GM23338 (cell line): ENCODE results near the gene FABP6. TPM values are rescaled to one million over a fixed set of nuclear protein-coding genes. Genes with fewer than 3 reads are reported as not detected.

ENCODE experiments used
- ATAC-seq: fragments of 200-7000 bp; cut with Tn5 transposase; 3 replicates; pipeline ENCODE4 v1.9.1; 2020
- DNase-seq: peaks from one replicate; pipeline ENCODE4 v3.0.0-alpha.2; 2015; ENCODE audit warnings: low spot score
- H2AFZ ChIP-seq: fragments of 200-600 bp; sonication (generic); 2 replicates; pipeline ENCODE4 v1.8.0; 2016; ENCODE audit warnings: antibody characterized with exemption, mild to moderate bottlenecking, moderate library complexity
- H3F3A ChIP-seq: fragments of 200-600 bp; sonication (generic); replicated peaks from 2 replicates; pipeline ENCODE4 v1.8.0; 2017; ENCODE audit warnings: antibody characterized with exemption, mixed run types, low read depth
- H3K27ac ChIP-seq: fragments of 200-600 bp; sonication (generic); 2 replicates; pipeline ENCODE4 v1.6.1; 2016; ENCODE audit warnings: low read depth
- H3K27me3 ChIP-seq: fragments of 200-600 bp; sonication (generic); 2 replicates; pipeline ENCODE4 v1.8.0; 2016; ENCODE audit warnings: mild to moderate bottlenecking, mixed run types, moderate library complexity; ENCODE audit not compliant: insufficient read depth
- H3K36me3 ChIP-seq: fragments of 200-600 bp; sonication (generic); 2 replicates; pipeline ENCODE4 v1.8.0; 2016; ENCODE audit warnings: mild to moderate bottlenecking; ENCODE audit not compliant: insufficient read depth
- H3K4me1 ChIP-seq: fragments of 200-600 bp; sonication (generic); 2 replicates; pipeline ENCODE4 v1.8.0; 2016; ENCODE audit warnings: mild to moderate bottlenecking, moderate library complexity; ENCODE audit not compliant: insufficient read depth
- H3K4me2 ChIP-seq: fragments of 200-600 bp; sonication (generic); 2 replicates; pipeline ENCODE4 v1.7.1; 2017; ENCODE audit warnings: mixed run types
- H3K4me3 ChIP-seq: fragments of 200-600 bp; sonication (generic); 2 replicates; pipeline ENCODE4 v1.6.1; 2016; ENCODE audit warnings: mixed run types
- H3K79me2 ChIP-seq: fragments of 200-600 bp; sonication (generic); replicated peaks from 2 replicates; pipeline ENCODE4 v1.8.0; 2017; ENCODE audit warnings: mild to moderate bottlenecking; ENCODE audit not compliant: insufficient read depth
- H3K9me2 ChIP-seq: fragments of 200-600 bp; sonication (generic); 2 replicates; pipeline ENCODE4 v1.8.0; 2017; ENCODE audit not compliant: insufficient read depth
- H4K20me1 ChIP-seq: fragments of 200-600 bp; sonication (generic); replicated peaks from 2 replicates; pipeline ENCODE4 v1.8.0; 2017; ENCODE audit warnings: mild to moderate bottlenecking; ENCODE audit not compliant: insufficient read depth
- H3K27ac Mint-ChIP-seq: 2 replicates; pipeline ENCODE4 v1.8.0; 2020; ENCODE audit warnings: inconsistent platforms, mild to moderate bottlenecking, moderate library complexity, mixed read lengths
- H3K27me3 Mint-ChIP-seq: 3 replicates; pipeline ENCODE4 v1.8.0; 2022; ENCODE audit warnings: low read depth, mild to moderate bottlenecking, moderate library complexity, mixed read lengths, inconsistent platforms; ENCODE audit not compliant: insufficient read depth, poor library complexity
- H3K36me3 Mint-ChIP-seq: 3 replicates; pipeline ENCODE4 v1.8.0; 2021; ENCODE audit warnings: low read depth, mild to moderate bottlenecking, inconsistent platforms, moderate library complexity, mixed read lengths
- H3K4me1 Mint-ChIP-seq: 3 replicates; pipeline ENCODE4 v1.8.0; 2020; ENCODE audit warnings: mild to moderate bottlenecking, inconsistent platforms, mixed read lengths
- H3K4me3 Mint-ChIP-seq: 3 replicates; pipeline ENCODE4 v1.8.0; 2021; ENCODE audit warnings: moderate library complexity, mild to moderate bottlenecking, inconsistent platforms, mixed read lengths
- H3K9me3 Mint-ChIP-seq: 3 replicates; pipeline ENCODE4 v1.8.0; 2020; ENCODE audit warnings: moderate library complexity, mild to moderate bottlenecking, inconsistent platforms, mixed read lengths
- CREB1 ChIP-seq: fragments of 250-450 bp; sonication (Bioruptor Pico); IDR thresholded peaks from 2 replicates; pipeline ENCODE4 v1.5.0; 2020; ENCODE audit warnings: low read depth, mild to moderate bottlenecking, moderate library complexity
- CTCF ChIP-seq, 2 experiments: fragments of 200-600 bp in 1 of 2; sonication (generic) in 1 of 2; conservative IDR thresholded peaks; 2 replicates each; pipeline versions ENCODE4 v1.5.1 to v1.6.1; 2016 to 2017; ENCODE audit warnings: antibody characterized with exemption in 2 of 2, low read depth in 2 of 2, mild to moderate bottlenecking in 2 of 2, moderate library complexity in 1 of 2
- EZH2 ChIP-seq: fragments of 200-600 bp; sonication (generic); IDR thresholded peaks from one replicate; pipeline ENCODE4 v1.8.0; 2017; ENCODE audit warnings: antibody characterized with exemption, mild to moderate bottlenecking, low read depth; ENCODE audit not compliant: unreplicated experiment
- JUNB ChIP-seq: IDR thresholded peaks from one replicate; pipeline ENCODE4 v1.6.1; 2016; ENCODE audit warnings: antibody characterized with exemption; ENCODE audit not compliant: unreplicated experiment
- NANOG ChIP-seq: IDR thresholded peaks from 2 replicates; pipeline ENCODE4 v1.6.1; 2016; ENCODE audit warnings: antibody characterized with exemption, borderline replicate concordance
- REST ChIP-seq: IDR thresholded peaks from one replicate; pipeline ENCODE4 v1.6.1; 2018; ENCODE audit warnings: antibody characterized with exemption; ENCODE audit not compliant: unreplicated experiment
- STAT1 ChIP-seq: IDR thresholded peaks from one replicate; pipeline ENCODE4 v1.6.1; 2016; ENCODE audit warnings: antibody characterized with exemption; ENCODE audit not compliant: unreplicated experiment
- ZNF114 ChIP-seq: fragments of 250-450 bp; sonication (Bioruptor Pico); IDR thresholded peaks from 2 replicates; pipeline ENCODE4 v1.5.0; 2020; ENCODE audit warnings: mild to moderate bottlenecking, moderate library complexity
- ZNF331 ChIP-seq: fragments of 250-450 bp; sonication (Bioruptor Pico); IDR thresholded peaks from 2 replicates; pipeline ENCODE4 v1.5.0; 2020; ENCODE audit warnings: low read depth, mild to moderate bottlenecking, moderate library complexity
- polyA plus RNA-seq: library from polyadenylated mRNA; unstranded; fragments of >200 nt; fragmentation: Nextera tagmentation; extraction: Ambion mirVana; gene quantifications from 2 replicates; pipeline ENCODE4 v1.2.1, GENCODE V29; 2016
- total RNA-seq: library from RNA; depleted of rRNA; stranded (reverse); fragments of >200 nt; shearing (Covaris generic); gene quantifications from 2 replicates; pipeline ENCODE4 v1.2.3, GENCODE V29; 2014
- TF ChIP-seq, protein P1 (sequence below): IDR thresholded peaks from 2 replicates; pipeline ENCODE4 v1.6.1; 2016; ENCODE audit warnings: antibody characterized with exemption

The FABP6 gene
- total and polyA plus RNA-seq, 2 experiments from 2014 or later: 2.2 to 7.5 TPM

DNA sequence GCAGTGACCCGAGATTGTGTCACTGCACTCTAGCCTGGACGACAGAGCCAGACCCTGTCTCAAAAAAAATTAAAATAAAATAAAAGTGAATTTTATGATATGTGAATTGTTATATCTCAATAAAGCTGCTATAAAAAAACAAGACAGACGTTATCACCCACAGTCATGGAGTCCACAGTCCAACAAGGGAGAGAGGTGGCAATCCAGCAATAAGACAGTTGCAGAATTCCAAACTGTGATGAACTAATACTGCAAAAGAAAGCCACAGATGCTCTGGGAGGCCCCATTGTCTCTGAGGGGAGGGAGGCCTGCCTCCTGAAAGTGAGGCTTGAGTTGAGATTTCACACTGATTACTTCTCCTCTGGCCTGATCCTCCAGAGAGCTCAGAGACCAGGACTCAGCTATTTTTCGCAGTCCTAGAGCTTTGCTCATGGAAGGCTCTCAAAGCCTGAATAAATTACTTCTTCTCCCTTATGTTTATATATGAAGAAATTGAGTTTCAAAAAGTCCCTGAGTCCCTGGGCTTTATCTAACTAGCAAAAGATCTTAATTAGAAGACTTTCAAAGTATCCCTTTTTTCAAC, 55.1 kb downstream of the FABP6 start (continued):
- TF ChIP-seq REST (no peak), NANOG (no peak), CREB1 (CRISPR knock-in tag) (no peak), STAT1 (no peak), CTCF (conservative IDR thresholded peaks at IDR 0.05; ENCODE audit: low read depth in 2 of 2) (no peak), JUNB (no peak)

DNA sequence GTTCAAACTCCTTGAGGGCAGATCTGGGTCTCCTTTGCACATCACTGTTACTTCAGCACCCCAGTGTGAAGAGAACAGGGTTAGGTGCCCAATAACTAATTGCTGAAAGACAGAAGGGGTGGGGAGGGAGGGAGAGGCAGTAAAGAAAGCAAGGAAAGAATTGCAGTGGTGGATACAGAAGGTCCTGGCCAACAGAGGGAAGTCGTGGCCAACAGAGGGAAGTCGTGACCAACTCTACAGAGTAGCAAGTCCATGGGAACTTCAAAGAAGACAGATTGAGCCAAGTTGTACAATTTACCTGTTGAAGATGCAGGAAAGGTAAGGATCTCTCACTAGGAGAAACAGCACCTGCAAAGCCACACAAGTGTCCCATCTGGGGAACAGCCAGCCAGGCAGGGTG, 56.0 kb downstream of the FABP6 start:
- H3K27ac Mint-ChIP-seq: peak overlapping the region; percentile 62; the same call in 1 of the 2 replicates
- TF ChIP-seq CREB1 (CRISPR knock-in tag) (no peak), CTCF (conservative IDR thresholded peaks at IDR 0.05; ENCODE audit: low read depth in 2 of 2) (no peak), REST (no peak), ZNF114 (CRISPR knock-in tag) (no peak), STAT1 (no peak), EZH2 (no peak), ZNF331 (CRISPR knock-in tag) (no peak), NANOG (no peak)
- TF ChIP-seq, protein P1, sequence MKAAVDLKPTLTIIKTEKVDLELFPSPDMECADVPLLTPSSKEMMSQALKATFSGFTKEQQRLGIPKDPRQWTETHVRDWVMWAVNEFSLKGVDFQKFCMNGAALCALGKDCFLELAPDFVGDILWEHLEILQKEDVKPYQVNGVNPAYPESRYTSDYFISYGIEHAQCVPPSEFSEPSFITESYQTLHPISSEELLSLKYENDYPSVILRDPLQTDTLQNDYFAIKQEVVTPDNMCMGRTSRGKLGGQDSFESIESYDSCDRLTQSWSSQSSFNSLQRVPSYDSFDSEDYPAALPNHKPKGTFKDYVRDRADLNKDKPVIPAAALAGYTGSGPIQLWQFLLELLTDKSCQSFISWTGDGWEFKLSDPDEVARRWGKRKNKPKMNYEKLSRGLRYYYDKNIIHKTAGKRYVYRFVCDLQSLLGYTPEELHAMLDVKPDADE: no peak

More for the DNA sequence above, 56.0 kb downstream of the FABP6 start:
- H3K9me2 ChIP-seq: no peaks in the 10 kb centered on the region; the same call in 1 of the 2 replicates
- no peak overlapping the region for H2AFZ ChIP-seq
- no peak overlapping the region for H3K4me3 ChIP-seq
- H3K4me2 ChIP-seq: no peak overlapping the region
- DNase-seq (no peak), ATAC-seq (no peak)
- peaks cover 36% of the 10 kb centered on the region for H3K4me1 ChIP-seq
- H3K36me3 ChIP-seq: no peaks in the 10 kb centered on the region
- Mint-ChIP-seq H3K27me3 (peaks cover 2% of the 10 kb centered on the region), H3K4me3 (no peak overlapping the region), H3K4me1 (peaks cover 66% of the 10 kb centered on the region), H3K9me3 (peaks cover 4% of the 10 kb centered on the region; the same call in 1 of the 3 replicates), H3K36me3 (peaks cover 21% of the 10 kb centered on the region)
- no peak overlapping the region for H3K27ac ChIP-seq
- H4K20me1 ChIP-seq: no peaks in the 10 kb centered on the region; the same call in 1 of the 2 replicates
- H3K79me2 ChIP-seq: peaks cover 62% of the 10 kb centered on the region
- peaks cover 16% of the 10 kb centered on the region for H3F3A ChIP-seq
- no peaks in the 10 kb centered on the region for H3K27me3 ChIP-seq
